Sigmoid colon (tissue), 7 donors: Measurements from ENCODE around the gene VWA7. TPM values are rescaled to one million over a fixed set of nuclear protein-coding genes. Genes with fewer than 3 reads are reported as not detected.
"Not testable (repeated sequence)": the region's sequence is repeated elsewhere in the genome, so short reads cannot be mapped to it uniquely, and the experiment has no call there.

Experiments used
- DNase-seq: peaks from one replicate; pipeline ENCODE4 v3.0.0-alpha.2; 2019
- H3K27ac ChIP-seq, 4 donors: fragments of 200-600 bp; sonication (generic); one replicate each; pipeline ENCODE4 v1.5.1; 2016 to 2019; ENCODE audit warnings: mild to moderate bottlenecking in 1 of 4
- H3K27me3 ChIP-seq, 3 donors: fragments of 200-600 bp; sonication (generic); one replicate each; pipeline ENCODE4 v1.5.1; 2019; ENCODE audit warnings: mild to moderate bottlenecking in 1 of 3
- H3K36me3 ChIP-seq, 4 donors: fragments of 200-600 bp; sonication (generic); one replicate each; pipeline ENCODE4 v1.5.1; 2016 to 2019
- H3K4me1 ChIP-seq, 4 donors: fragments of 200-600 bp; sonication (generic); one replicate each; pipeline ENCODE4 v1.5.1; 2017 to 2019
- H3K4me3 ChIP-seq, 4 donors: fragments of 200-600 bp; sonication (generic); one replicate each; pipeline ENCODE4 v1.5.1; 2017 to 2019; ENCODE audit warnings: mild to moderate bottlenecking in 2 of 4, moderate library complexity in 1 of 4
- H3K9me3 ChIP-seq, 4 donors: fragments of 200-600 bp in 3 of 4; sonication (generic) in 3 of 4; one replicate each; pipeline versions ENCODE4 v1.5.1 to v1.6.1; 2013 to 2019
- CTCF ChIP-seq, 4 experiments: fragments of 450-650 bp in 3 of 4; fragments of 200-600 bp in 1 of 4; IDR thresholded peaks; one replicate each; pipeline ENCODE4 v1.5.1; 2016 to 2019; ENCODE audit warnings: antibody characterized with exemption in 4 of 4, mild to moderate bottlenecking in 3 of 4, moderate library complexity in 2 of 4
- EP300 ChIP-seq, 4 donors: sonication (generic); formaldehyde crosslinking; IDR thresholded peaks; one replicate each; pipeline ENCODE4 v1.6.1; 2017; ENCODE audit warnings: antibody characterized with exemption in 4 of 4
- POLR2A ChIP-seq, 2 donors: fragments of 450-650 bp; IDR thresholded peaks; one replicate each; pipeline ENCODE4 v1.6.1; 2016; ENCODE audit warnings: antibody characterized with exemption in 2 of 2, mild to moderate bottlenecking in 2 of 2, moderate library complexity in 2 of 2
- POLR2AphosphoS5 ChIP-seq, 4 donors: sonication (generic); formaldehyde crosslinking; IDR thresholded peaks; one replicate each; pipeline ENCODE4 v1.6.1; 2017; ENCODE audit warnings: antibody characterized with exemption in 4 of 4
- WGBS, 2 donors: extraction: QIAGEN DNeasy Blood & Tissue Kit; methylation state at CpG; one replicate each; pipeline ENCODE4 v1.1.7; 2013; 5-methylcytosine and 5-hydroxymethylcytosine counted together
- intact Hi-C: fragments of 100-400 bp; cut with DNase I; formaldehyde crosslinking; loops from one replicate; pipeline ENCODE4 v1.15.1; 2023
- polyA plus RNA-seq, 3 donors: library from polyadenylated mRNA; stranded (reverse); fragments of 200-250 nt; gene quantifications; one replicate each; pipeline ENCODE4 v1.2.3, GENCODE V29; 2013
- total RNA-seq, 4 donors: library from RNA; depleted of rRNA; stranded (reverse); fragments of >200 nt; gene quantifications; one replicate each; pipeline ENCODE4 v1.1.0, GENCODE V29; 2016
- donor health status: healthy with polysubstance abuse.
- donor health status: Bipolar disorder and iron deficiency.
- donor health status: healthy.

VWA7 gene
- total and polyA plus RNA-seq, 7 donors = 0.14 to 6.0 (median 3.2) TPM; not detected in 1

- no peaks in the 10 kb centered on the region for H3K27me3 ChIP-seq
- H3K9me3 ChIP-seq = no peaks in the 10 kb centered on the region
- intact Hi-C loops = loop anchor here (2.0 to 5.0 kb wide), 2 partner anchors 54 to 87 kb away; partner anchors contain the start of genes LY6G6F and MSH5
- no peak for DNase-seq
- TF ChIP-seq POLR2A (IDR thresholded peaks at IDR 0.05) (no peak), EP300 (IDR thresholded peaks at IDR 0.05) (no peak), CTCF (IDR thresholded peaks at IDR 0.05) (no peak), POLR2AphosphoS5 (IDR thresholded peaks at IDR 0.05) (no peak)
- WGBS, 2 donors = 4 to 16% methylated on average over 7 of the region's 7 CpGs
- H3K27ac ChIP-seq = peak overlapping the region; percentile 90 to 94 (median 91)
- peaks cover 0 to 42% (median 2%) of the 10 kb centered on the region in 4 donors for H3K36me3 ChIP-seq
- peaks cover 0 to 22% (median 17%) of the 10 kb centered on the region in 4 donors for H3K4me1 ChIP-seq
- peak overlapping the region; percentile 80 to 97 (median 90) for H3K4me3 ChIP-seq
Observed at GRCh38 chr6:31794294-31794865, 17.3 kb upstream of the VWA7 start.

GRCh38 chr6:31793927-31794245 lies 16.8 kb upstream of the VWA7 start:
- H3K36me3 ChIP-seq = peaks cover 0 to 45% (median 2%) of the 10 kb centered on the region in 4 donors
- not testable (repeated sequence) for H3K4me3 ChIP-seq, DNase-seq, H3K27me3 ChIP-seq, H3K9me3 ChIP-seq
- intact Hi-C loops = loop anchor here (2.0 to 5.0 kb wide), 2 partner anchors 53 to 87 kb away; partner anchors contain the start of genes LY6G6F and MSH5
- H3K27ac ChIP-seq = peak overlapping the region; percentile 90 to 94 (median 91)
- H3K4me1 ChIP-seq = peaks cover 0 to 22% (median 17%) of the 10 kb centered on the region in 4 donors
- WGBS, 2 donors = 93 to 94% methylated on average over 6 of the region's 6 CpGs

- 83 to 90% methylated on average over 12 of the region's 12 CpGs for whole genome bisulfite sequencing, 2 donors
Observed at GRCh38 chr6:31792761-31793171, 15.6 kb upstream of the VWA7 start.

GRCh38 chr6:31792090-31792374 lies 14.9 kb upstream of the VWA7 start:
- Histone ChIP-seq H3K27ac (no peak overlapping the region), H3K36me3 (peaks cover 0 to 43% (median 2%) of the 10 kb centered on the region in 4 donors), H3K4me3 (no peak overlapping the region), H3K4me1 (peaks cover 0 to 22% (median 17%) of the 10 kb centered on the region in 4 donors), H3K27me3 (no peaks in the 10 kb centered on the region), H3K9me3 (no peaks in the 10 kb centered on the region)
- DNase-seq = no peak
- 76 to 87% methylated on average over 3 of the region's 3 CpGs for WGBS, 2 donors
- no peak for TF ChIP-seq POLR2AphosphoS5 (IDR thresholded peaks at IDR 0.05)
- no peak for TF ChIP-seq POLR2A (IDR thresholded peaks at IDR 0.05)
- no peak for TF ChIP-seq CTCF (IDR thresholded peaks at IDR 0.05)
- TF ChIP-seq EP300 (IDR thresholded peaks at IDR 0.05) = no peak
- intact Hi-C loops = loop anchor here (5.0 kb wide), 1 partner anchor 85 kb away; the partner anchor contains the start of gene LY6G6F

More at GRCh38 chr6:31792761-31793171, 15.6 kb upstream of the VWA7 start:
- peaks cover 0 to 44% (median 2%) of the 10 kb centered on the region in 4 donors for H3K36me3 ChIP-seq
- DNase-seq = no peak
- peak overlapping the region in 1 of 4 donors; percentile 13 for H3K27ac ChIP-seq
- intact Hi-C loops = loop anchor here (5.0 kb wide), 1 partner anchor 85 kb away; the partner anchor contains the start of gene LY6G6F
- H3K9me3 ChIP-seq = no peaks in the 10 kb centered on the region
- no peaks in the 10 kb centered on the region for H3K27me3 ChIP-seq
- no peak for TF ChIP-seq CTCF (IDR thresholded peaks at IDR 0.05)
- TF ChIP-seq POLR2AphosphoS5 (IDR thresholded peaks at IDR 0.05) = no peak
- no peak for TF ChIP-seq EP300 (IDR thresholded peaks at IDR 0.05)
- no peak for TF ChIP-seq POLR2A (IDR thresholded peaks at IDR 0.05)
- no peak overlapping the region for H3K4me3 ChIP-seq
- H3K4me1 ChIP-seq = peaks cover 0 to 22% (median 17%) of the 10 kb centered on the region in 4 donors

- TF ChIP-seq POLR2A (IDR thresholded peaks at IDR 0.05) = no peak
- peak in 3 of 4 experiments; percentile 7 to 47 (median 43) for TF ChIP-seq CTCF (IDR thresholded peaks at IDR 0.05)
- DNase-seq = no peak
- H3K36me3 ChIP-seq = peaks cover 0 to 48% (median 2%) of the 10 kb centered on the region in 4 donors
- no peaks in the 10 kb centered on the region for H3K27me3 ChIP-seq
- H3K27ac ChIP-seq = peak overlapping the region in 1 of 4 donors; percentile 3
- 71 to 74% methylated on average over 12 of the region's 12 CpGs for WGBS, 2 donors
- H3K4me1 ChIP-seq = peaks cover 0 to 22% (median 17%) of the 10 kb centered on the region in 4 donors
- no peaks in the 10 kb centered on the region for H3K9me3 ChIP-seq
- no peak overlapping the region for H3K4me3 ChIP-seq
- intact Hi-C loops = loop anchor here (5.0 kb wide), 1 partner anchor 84 kb away; the partner anchor contains the start of gene LY6G6F
Observed at GRCh38 chr6:31791324-31792089, 14.4 kb upstream of the VWA7 start.
